Thyroid gland (tissue), 4 donors: ENCODE data around the gene NISCH. TPM values are rescaled to one million over a fixed set of nuclear protein-coding genes. Genes with fewer than 3 reads are reported as not detected.
"Not testable (repeated sequence)": the region's sequence is repeated elsewhere in the genome, so short reads cannot be mapped to it uniquely, and the experiment has no call there.

Experiments used
- DNase-seq, 2 donors: peaks; one replicate each; pipeline ENCODE4 v3.0.0-alpha.2; 2019
- H3K27ac ChIP-seq, 3 donors: fragments of 200-600 bp; sonication (generic); 1 replicate in 2 of 3; 2 replicates in 1 of 3; pipeline ENCODE4 v1.5.1; 2016 to 2019; ENCODE audit warnings: mild to moderate bottlenecking in 1 of 3, moderate library complexity in 1 of 3
- H3K27me3 ChIP-seq: fragments of 200-600 bp; sonication (generic); one replicate; pipeline ENCODE4 v1.5.1; 2019
- H3K36me3 ChIP-seq, 2 donors: fragments of 200-600 bp; sonication (generic); one replicate each; pipeline ENCODE4 v1.5.1; 2016 to 2019
- H3K4me1 ChIP-seq, 2 donors: fragments of 200-600 bp; sonication (generic); one replicate each; pipeline ENCODE4 v1.5.1; 2017 to 2019
- H3K4me3 ChIP-seq, 3 donors: fragments of 200-600 bp; sonication (generic); replicated peaks in 1 of 3; 1 replicate in 2 of 3; 2 replicates in 1 of 3; pipeline ENCODE4 v1.5.1; 2016; ENCODE audit warnings: mild to moderate bottlenecking in 1 of 3
- H3K9me3 ChIP-seq: fragments of 200-600 bp; sonication (generic); one replicate; pipeline ENCODE4 v1.5.1; 2017
- POLR2A ChIP-seq, 2 donors: fragments of 450-650 bp; IDR thresholded peaks; one replicate each; pipeline ENCODE4 v1.6.1; 2017; ENCODE audit warnings: antibody characterized with exemption in 2 of 2, mild to moderate bottlenecking in 2 of 2, moderate library complexity in 1 of 2
- WGBS, 2 donors: methylation state at CpG; one replicate each; pipeline ENCODE4 v1.1.5; 2017; 5-methylcytosine and 5-hydroxymethylcytosine counted together
- intact Hi-C: fragments of 100-400 bp; cut with DNase I; formaldehyde crosslinking; loops from one replicate; pipeline ENCODE4 v1.15.1; 2023
- total RNA-seq, 4 donors: library from RNA; depleted of rRNA; stranded (reverse); fragments of >200 nt; gene quantifications; one replicate each; pipeline ENCODE4 v1.2.3, GENCODE V29; 2016
- TF ChIP-seq, protein P1 (sequence below), 6 experiments: fragments of 200-600 bp in 3 of 6; fragments of 450-650 bp in 3 of 6; sonication (generic) in 3 of 6; IDR thresholded peaks; one replicate each; pipeline ENCODE4 v1.5.1; 2016 to 2019; ENCODE audit warnings: antibody characterized with exemption in 6 of 6, mild to moderate bottlenecking in 2 of 6, inconsistent platforms in 1 of 6, moderate library complexity in 1 of 6

NISCH gene
- total RNA-seq, 4 donors from 2014 or later = 71.8 to 88.2 (median 86.2) TPM

DNA sequence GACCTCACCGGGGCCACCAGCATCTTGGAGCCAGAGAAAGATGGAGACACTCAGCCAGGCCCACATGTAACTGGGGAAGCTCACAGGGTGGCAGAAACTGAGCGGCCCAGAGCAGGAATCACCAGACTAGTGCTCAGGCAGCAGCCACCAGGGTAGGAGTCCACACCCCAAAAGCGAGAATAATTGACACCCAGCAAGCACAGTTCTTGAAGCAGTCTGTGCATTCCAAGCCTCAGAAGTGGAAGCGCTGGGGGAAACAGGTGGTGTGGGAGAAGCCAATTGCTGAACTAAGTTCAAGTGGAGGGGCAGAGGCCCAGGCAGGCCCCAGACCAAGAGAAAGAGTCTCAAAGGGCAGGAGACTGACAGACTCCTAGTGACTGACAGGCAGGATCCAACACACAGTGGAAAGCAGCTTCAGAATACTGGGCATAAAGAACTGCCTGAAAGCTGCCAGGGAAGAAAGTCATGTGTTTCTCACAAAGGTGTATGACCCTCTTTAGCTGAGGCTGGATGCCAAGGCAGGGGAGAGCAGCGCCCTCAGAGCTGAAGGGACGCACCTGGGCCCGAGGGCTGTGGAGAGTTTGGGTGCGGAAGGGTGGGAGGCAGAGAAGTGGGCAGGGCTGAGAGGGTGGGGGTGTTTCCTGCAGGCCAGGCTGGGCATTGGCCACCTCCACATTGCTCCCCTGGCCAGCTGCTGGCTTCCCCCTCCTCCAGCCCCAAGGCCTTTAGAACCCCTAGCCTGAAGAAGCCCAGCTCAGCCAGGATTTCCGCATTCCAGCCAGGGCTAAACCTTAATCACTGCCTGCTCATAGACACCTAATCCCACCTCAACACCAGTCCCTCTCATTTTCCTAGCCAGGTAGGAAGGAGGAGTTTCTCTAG is 70.5 kb downstream of the NISCH start:
- H3K9me3 ChIP-seq = no peaks in the 10 kb centered on the region
- H3K27ac ChIP-seq = peak overlapping the region; percentile 89 to 92 (median 90)
- peaks cover 4 to 14% of the 10 kb centered on the region in 2 donors for H3K36me3 ChIP-seq
- WGBS, 2 donors = 47 to 57% methylated on average over 8 of the region's 9 CpGs
- TF ChIP-seq, protein P1, sequence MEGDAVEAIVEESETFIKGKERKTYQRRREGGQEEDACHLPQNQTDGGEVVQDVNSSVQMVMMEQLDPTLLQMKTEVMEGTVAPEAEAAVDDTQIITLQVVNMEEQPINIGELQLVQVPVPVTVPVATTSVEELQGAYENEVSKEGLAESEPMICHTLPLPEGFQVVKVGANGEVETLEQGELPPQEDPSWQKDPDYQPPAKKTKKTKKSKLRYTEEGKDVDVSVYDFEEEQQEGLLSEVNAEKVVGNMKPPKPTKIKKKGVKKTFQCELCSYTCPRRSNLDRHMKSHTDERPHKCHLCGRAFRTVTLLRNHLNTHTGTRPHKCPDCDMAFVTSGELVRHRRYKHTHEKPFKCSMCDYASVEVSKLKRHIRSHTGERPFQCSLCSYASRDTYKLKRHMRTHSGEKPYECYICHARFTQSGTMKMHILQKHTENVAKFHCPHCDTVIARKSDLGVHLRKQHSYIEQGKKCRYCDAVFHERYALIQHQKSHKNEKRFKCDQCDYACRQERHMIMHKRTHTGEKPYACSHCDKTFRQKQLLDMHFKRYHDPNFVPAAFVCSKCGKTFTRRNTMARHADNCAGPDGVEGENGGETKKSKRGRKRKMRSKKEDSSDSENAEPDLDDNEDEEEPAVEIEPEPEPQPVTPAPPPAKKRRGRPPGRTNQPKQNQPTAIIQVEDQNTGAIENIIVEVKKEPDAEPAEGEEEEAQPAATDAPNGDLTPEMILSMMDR (IDR thresholded peaks at IDR 0.05) = no peak
- TF ChIP-seq POLR2A (IDR thresholded peaks at IDR 0.05) = peak in 1 of 2 donors; percentile 25
- H3K4me1 ChIP-seq = peaks cover 21 to 40% of the 10 kb centered on the region in 2 donors
- no peaks in the 10 kb centered on the region for H3K27me3 ChIP-seq
- peak; percentile 88 to 89 for DNase-seq
- no peak overlapping the region for H3K4me3 ChIP-seq
- intact Hi-C loops = no loop called here

DNA sequence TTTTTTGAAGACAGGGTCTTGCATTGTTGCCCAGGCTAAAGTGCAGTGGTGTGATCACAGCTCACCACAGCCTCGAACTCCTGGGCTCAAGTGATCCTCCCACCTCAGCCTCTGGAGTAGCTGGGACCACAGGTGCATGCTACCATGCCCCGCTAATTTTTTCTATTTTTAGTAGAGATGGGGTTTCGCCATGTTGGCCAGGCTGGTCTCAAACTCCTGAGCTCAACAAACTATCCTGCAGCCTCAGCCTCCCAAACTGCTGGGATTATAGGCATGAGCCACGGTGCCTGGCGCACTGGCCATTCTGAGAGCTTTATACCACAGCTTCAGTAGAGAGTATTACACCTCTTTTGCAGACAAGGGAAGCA is 71.3 kb downstream of the NISCH start:
- H3K27me3 ChIP-seq, H3K4me3 ChIP-seq, intact Hi-C loops, H3K9me3 ChIP-seq, DNase-seq: not testable (repeated sequence)
- Histone ChIP-seq H3K4me1 (peaks cover 21 to 45% of the 10 kb centered on the region in 2 donors), H3K27ac (peak overlapping the region; percentile 89 to 92 (median 90)), H3K36me3 (peaks cover 4 to 14% of the 10 kb centered on the region in 2 donors)
- 80 to 86% methylated on average over 5 of the region's 5 CpGs for WGBS, 2 donors

DNA sequence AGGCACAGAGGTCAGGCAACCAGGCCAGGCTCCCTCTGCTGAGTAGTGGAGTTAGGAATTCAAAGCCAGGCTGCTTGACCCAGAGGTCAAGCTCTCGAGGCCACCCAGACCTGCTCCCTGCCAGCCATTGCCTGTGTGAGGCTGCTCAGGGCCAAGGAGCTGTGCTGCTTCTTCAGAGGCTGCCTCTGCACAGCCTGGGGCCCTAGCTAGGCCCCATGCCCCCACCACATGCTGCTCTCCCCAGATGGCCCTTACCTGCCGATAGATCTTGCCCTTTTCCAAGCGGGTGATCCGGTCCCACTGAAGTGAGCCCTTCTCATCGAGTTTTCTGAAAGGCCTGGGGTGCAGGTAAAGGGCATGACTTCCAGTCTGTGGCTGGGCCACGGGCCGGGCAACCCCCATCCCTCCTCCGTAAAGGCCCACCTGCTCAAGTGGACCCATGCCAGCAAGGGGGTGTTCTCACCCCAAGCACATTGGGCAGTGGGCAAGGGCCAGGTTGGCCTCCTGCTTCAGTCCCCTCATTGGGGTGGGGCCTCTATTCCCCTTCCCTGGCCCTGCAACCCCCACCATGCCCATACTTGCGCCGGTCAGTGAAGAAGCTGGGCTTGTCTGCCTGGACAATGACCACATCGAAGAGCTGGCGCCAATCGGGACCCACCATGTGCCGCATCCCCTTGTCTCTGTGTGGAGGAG is 71.8 kb downstream of the NISCH start:
- Histone ChIP-seq H3K4me1 (peaks cover 21 to 50% of the 10 kb centered on the region in 2 donors), H3K4me3 (no peak overlapping the region), H3K36me3 (peaks cover 4 to 14% of the 10 kb centered on the region in 2 donors), H3K27ac (peak overlapping the region; percentile 89 to 92 (median 90)), H3K9me3 (no peaks in the 10 kb centered on the region), H3K27me3 (no peaks in the 10 kb centered on the region)
- intact Hi-C loops = no loop called here
- DNase-seq = peak in 1 of 2 donors; percentile 1
- TF ChIP-seq, protein P1 (IDR thresholded peaks at IDR 0.05) = no peak
- TF ChIP-seq POLR2A (IDR thresholded peaks at IDR 0.05) = no peak
- 90 to 99% methylated on average over 8 to 12 of the region's 14 CpGs for WGBS, 2 donors

DNA sequence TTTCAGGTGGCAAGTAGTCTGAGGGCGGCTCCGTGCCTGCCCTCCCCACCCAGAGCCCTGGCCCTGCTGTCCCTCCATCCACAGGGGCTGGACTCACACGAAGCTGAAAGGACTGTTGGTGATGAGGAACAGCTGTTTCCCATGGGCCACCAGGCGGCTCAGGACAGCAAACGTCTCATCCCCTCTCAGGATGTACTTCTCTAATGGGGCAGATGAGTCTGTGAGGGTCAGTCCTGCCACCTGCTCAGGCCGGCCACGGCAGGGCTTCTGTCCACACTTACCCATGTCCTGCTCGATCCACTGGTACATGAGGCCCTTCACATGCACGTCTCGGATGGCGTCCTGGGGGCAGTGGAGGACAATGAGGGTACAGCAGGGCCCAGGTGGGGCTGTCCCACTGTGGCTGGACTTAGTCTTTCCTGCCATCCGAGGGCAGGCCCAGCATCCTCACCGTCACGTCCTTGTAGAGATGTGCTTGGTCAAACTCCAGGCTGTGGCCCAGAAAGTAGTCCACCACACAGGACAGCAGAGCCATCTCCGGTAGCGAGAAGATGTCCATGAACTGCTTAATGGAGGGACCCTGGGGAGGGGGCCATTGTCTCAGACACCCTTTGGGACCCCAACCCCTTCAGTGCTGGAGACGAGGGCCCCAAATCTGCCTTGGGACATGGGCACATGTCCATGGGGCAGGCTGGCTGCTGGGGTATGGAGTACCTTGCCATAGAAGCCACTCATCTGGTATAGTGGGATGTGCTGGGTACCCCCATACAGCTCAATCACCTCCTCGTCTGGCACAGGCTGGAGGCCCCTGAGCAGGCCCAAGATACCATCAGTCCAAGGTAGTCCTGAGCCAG is 72.6 kb downstream of the NISCH start:
- Histone ChIP-seq H3K4me3 (no peak overlapping the region), H3K36me3 (peaks cover 4 to 14% of the 10 kb centered on the region in 2 donors), H3K4me1 (peaks cover 28 to 58% of the 10 kb centered on the region in 2 donors), H3K9me3 (no peaks in the 10 kb centered on the region), H3K27me3 (no peaks in the 10 kb centered on the region), H3K27ac (peak overlapping the region in 1 of 3 donors; percentile 92)
- DNase-seq = peak in 1 of 2 donors; percentile 0
- intact Hi-C loops = no loop called here
- WGBS, 2 donors = 90 to 91% methylated on average over 17 to 18 of the region's 18 CpGs
- TF ChIP-seq, protein P1 (IDR thresholded peaks at IDR 0.05) = no peak
- no peak for TF ChIP-seq POLR2A (IDR thresholded peaks at IDR 0.05)
